GM12874 (cell line): Measurements from ENCODE around the gene LIF.

ENCODE experiments used
- TF ChIP-seq, protein P1 (sequence below): IDR thresholded peaks from 2 replicates; pipeline ENCODE4 v1.5.1; 2011; ENCODE audit warnings: low read depth, mild to moderate bottlenecking, control low read depth, low read length, moderate library complexity; ENCODE audit not compliant: insufficient read depth

LIF gene

DNA sequence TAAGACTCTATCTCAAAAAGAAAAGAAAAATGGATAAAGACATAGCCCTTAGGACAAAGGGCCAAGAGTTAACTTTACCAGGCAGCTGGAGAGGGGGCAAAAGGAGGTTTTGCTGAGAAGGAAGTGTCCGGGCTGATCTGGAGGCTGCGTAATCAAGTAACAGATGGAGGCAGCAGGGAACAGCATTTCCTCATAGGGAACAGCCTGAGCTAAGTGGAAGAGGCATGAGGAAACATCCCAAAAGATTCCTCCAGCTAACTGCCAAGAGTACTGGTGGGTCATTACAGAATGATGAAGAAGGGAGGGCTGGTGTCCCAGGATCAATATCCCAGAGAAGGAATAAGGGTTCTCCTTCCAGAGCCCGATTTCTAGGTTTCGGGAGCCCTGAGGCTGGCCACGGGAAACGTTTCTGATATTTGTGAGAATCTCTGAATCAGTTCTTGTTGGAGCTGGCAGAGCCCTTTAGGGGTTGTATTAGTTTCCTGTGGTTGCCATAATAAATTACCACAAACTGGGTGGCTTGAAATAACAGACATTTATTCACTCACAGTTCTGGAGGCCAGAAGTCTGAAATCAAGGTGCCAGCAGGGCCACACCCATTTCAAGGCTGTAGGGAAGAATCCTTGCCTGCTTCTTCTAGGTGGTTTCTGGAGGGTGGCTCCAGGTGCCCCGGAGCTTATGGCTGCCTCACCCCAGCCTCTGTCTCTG lies 21.2 kb downstream of the LIF start:
- TF ChIP-seq, protein P1, sequence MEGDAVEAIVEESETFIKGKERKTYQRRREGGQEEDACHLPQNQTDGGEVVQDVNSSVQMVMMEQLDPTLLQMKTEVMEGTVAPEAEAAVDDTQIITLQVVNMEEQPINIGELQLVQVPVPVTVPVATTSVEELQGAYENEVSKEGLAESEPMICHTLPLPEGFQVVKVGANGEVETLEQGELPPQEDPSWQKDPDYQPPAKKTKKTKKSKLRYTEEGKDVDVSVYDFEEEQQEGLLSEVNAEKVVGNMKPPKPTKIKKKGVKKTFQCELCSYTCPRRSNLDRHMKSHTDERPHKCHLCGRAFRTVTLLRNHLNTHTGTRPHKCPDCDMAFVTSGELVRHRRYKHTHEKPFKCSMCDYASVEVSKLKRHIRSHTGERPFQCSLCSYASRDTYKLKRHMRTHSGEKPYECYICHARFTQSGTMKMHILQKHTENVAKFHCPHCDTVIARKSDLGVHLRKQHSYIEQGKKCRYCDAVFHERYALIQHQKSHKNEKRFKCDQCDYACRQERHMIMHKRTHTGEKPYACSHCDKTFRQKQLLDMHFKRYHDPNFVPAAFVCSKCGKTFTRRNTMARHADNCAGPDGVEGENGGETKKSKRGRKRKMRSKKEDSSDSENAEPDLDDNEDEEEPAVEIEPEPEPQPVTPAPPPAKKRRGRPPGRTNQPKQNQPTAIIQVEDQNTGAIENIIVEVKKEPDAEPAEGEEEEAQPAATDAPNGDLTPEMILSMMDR = no peak

DNA sequence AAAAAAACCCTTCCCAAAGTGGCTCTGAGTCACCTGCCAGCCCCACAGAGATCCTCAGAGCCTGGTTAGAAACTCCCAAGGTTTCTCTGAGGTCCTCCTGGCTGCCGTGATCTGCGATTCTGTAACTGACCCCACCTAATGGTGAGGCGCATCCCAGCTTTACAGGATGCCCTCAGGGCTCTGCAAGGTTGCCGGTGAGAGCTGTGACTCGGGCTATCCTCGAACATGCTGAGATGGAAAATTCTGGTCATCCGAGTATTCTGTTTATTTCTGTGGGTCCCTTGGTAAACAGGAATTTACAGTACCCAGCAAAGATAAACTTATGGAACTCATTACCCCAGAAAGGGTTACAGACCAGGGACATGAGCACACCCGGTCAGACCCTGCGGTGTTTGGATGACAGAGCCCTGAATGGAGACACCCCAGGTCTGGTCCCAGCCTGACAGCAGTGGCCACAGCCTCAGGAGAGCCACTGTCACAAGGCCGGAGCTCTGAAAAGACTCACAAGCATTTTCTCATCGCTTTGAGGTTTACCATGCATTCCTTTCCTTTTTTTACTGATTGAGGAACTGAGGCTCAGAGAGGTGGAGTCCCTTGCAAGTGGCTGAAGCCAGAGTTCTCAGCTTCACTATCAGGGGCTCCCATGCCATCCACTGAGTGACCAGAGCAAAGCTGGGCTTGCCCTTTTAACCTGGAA lies 22.2 kb downstream of the LIF start:
- TF ChIP-seq, protein P1 = no peak

DNA sequence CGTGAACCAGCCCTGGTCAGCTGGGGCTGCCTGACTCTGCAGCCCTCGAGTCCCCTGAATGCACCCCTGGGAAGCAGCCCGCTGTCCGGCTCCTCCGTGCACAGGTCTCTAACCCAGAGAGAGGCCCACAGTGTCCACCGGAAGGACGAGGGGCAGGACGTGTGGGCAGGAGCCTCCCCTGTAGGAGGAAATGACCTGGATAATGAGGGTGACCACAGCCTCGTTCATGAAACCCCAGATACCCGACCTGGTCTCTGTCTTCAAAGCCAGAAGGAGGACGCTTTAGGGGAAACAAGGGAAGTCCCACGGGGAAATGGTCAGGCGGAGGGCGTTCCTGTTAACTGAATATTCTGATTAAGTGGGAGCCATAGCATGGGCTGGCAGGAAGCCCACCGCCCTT lies 23.3 kb downstream of the LIF start:
- TF ChIP-seq, protein P1 = no peak

DNA sequence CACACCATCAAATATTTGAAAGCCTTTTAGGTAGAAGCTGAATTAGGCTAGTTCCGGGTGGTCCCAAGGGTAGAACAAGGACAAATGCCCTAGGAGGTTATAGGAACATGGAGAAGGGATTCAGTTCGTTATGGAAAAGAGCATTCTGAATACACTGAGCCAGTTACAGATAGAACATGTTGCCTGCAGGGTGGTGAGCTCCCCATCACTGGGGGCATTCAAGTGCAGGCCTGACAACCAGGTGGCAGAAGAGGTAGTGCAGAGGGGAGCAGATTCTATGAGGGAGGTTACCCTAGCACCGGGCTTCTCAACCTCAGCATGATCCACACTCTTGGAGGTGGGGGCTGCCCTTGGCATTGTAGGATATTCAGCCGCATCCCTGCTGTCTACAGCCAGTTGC lies 24.2 kb downstream of the LIF start:
- TF ChIP-seq, protein P1 = no peak

DNA sequence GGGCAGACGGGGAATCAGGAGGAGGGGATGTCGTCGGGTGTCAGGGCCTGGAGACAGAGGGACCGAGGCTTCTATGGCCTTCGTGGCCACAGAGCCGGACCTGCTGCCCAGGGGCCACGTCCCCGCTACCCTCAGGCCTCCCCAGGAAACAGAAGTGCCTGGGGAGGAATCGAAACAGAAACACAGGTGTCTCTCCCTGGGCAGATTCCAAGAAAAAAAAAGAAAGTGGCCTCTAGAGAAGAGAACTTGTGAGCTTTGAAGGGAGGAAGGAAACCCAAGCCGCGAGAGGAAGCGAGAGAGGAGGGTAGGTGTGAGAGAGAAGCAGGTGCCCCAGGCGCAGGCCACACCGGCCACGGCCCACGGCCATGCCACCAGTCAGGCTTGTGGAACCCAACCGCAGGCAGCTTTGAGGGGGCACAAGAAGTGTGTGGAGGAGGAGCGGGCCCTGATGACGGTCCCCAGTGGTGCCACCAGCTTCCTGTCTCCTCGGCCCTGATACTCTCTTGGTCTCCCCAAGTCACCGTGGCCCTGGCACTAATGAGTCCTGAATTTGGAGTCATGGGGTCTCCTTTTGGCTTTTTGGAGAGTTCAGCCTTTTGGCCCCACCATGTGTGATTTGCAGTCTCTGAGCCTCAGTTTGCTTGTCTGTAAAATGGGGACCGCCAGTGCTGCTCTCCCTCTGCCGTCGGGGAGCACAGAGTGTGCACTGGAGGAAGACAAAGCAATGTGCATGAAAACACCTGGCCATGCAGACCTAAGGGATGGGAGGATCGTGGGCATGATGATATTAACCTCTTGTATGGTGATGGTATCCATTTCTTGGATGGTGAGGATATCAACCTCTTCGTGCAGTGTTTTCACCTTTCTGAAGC lies 25.2 kb downstream of the LIF start:
- TF ChIP-seq, protein P1 = no peak

DNA sequence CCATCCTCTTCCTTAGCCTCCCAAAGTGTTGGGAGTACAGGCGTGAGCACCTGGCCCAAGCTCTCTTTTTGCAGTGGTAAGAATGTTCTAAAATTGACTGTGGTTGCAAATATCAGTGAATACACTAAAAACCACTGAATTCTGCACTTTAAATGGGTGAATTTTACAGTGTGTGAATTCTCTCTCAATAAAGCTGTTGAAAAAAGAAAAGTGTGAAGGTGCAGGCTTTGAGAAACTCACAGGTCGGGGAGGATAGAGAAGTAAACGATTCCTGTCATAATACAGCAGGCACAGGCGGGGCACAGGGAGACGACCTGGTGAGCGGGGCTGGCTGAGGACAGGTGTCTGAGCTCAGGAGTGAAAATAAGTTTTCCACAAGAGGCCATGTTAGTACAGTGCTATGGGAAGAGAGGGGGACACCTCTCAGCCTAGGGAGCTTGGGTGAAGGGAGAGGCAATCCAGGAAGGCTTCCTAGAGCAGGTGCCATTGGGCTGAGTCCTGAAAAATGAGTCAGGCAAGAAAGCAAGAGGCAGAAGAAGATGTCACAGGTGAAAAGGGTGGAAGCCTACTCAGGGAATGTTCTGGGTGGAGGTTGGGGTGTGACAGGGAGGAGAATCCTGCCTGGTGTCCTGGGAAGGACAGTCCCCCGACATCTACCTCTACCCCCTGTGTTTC lies 26.1 kb downstream of the LIF start:
- TF ChIP-seq, protein P1 = no peak
